ENCODE data around the gene CYP46A1. TPM values are rescaled to one million over a fixed set of nuclear protein-coding genes. Genes with fewer than 3 reads are reported as not detected.

The CYP46A1 gene
- total and polyA plus RNA-seq, 3 donors from 2014 or later = 2.5 to 4.6 (median 4.2) TPM

GRCh38 chr14:99703381-99703780 lies 19.3 kb downstream of the CYP46A1 start:
- TF ChIP-seq CTCF (IDR thresholded peaks at IDR 0.05) (no peak), POLR2A (IDR thresholded peaks at IDR 0.05) (no peak)
- Histone ChIP-seq H3K36me3 (ENCODE audit: low read depth, missing control alignments) (no peaks in the 10 kb centered on the region), H3K27ac (no peak overlapping the region), H3K9me3 (no peaks in the 10 kb centered on the region), H3K4me3 (no peak overlapping the region), H3K27me3 (no peaks in the 10 kb centered on the region), H3K4me1 (no peaks in the 10 kb centered on the region)
- WGBS, 2 donors = 93 to 96% methylated on average over 3 of the region's 3 CpGs
- no peak for DNase-seq
- intact Hi-C loops (cut with DNase I; ENCODE audit: low total_unique reads) = no loop called here

GRCh38 chr14:99704037-99704436 lies 19.9 kb downstream of the CYP46A1 start:
- Histone ChIP-seq H3K4me3 (no peak overlapping the region), H3K9me3 (no peaks in the 10 kb centered on the region), H3K27ac (no peak overlapping the region), H3K27me3 (no peaks in the 10 kb centered on the region), H3K36me3 (ENCODE audit: low read depth, missing control alignments) (no peaks in the 10 kb centered on the region), H3K4me1 (no peaks in the 10 kb centered on the region)
- 96 to 99% methylated on average over 2 of the region's 2 CpGs for WGBS, 2 donors
- no peak for DNase-seq
- TF ChIP-seq POLR2A (IDR thresholded peaks at IDR 0.05) = no peak
- TF ChIP-seq CTCF (IDR thresholded peaks at IDR 0.05) = no peak
- intact Hi-C loops (cut with DNase I; ENCODE audit: low total_unique reads) = no loop called here

- H3K4me3 ChIP-seq = no peak overlapping the region
- H3K27ac ChIP-seq = no peak overlapping the region
- H3K4me1 ChIP-seq = no peaks in the 10 kb centered on the region
- WGBS, 2 donors = 76 to 83% methylated on average over 8 of the region's 8 CpGs
- TF ChIP-seq POLR2A (IDR thresholded peaks at IDR 0.05) (no peak), CTCF (IDR thresholded peaks at IDR 0.05) (no peak)
- intact Hi-C loops (cut with DNase I; ENCODE audit: low total_unique reads) = no loop called here
- H3K9me3 ChIP-seq = no peaks in the 10 kb centered on the region
- no peaks in the 10 kb centered on the region for H3K27me3 ChIP-seq
- DNase-seq = no peak
- H3K36me3 ChIP-seq (ENCODE audit: low read depth, missing control alignments) = no peaks in the 10 kb centered on the region
Observed at GRCh38 chr14:99706107-99706900, 22.2 kb downstream of the CYP46A1 start.

- H3K9me3 ChIP-seq = no peaks in the 10 kb centered on the region
- intact Hi-C loops (cut with DNase I; ENCODE audit: low total_unique reads) = no loop called here
- H3K4me3 ChIP-seq = no peak overlapping the region
- H3K27me3 ChIP-seq = no peaks in the 10 kb centered on the region
- DNase-seq = no peak
- no peaks in the 10 kb centered on the region for H3K4me1 ChIP-seq
- TF ChIP-seq POLR2A (IDR thresholded peaks at IDR 0.05) (no peak), CTCF (IDR thresholded peaks at IDR 0.05) (no peak)
- 95 to 97% methylated on average over 2 of the region's 2 CpGs for WGBS, 2 donors
- no peaks in the 10 kb centered on the region for H3K36me3 ChIP-seq (ENCODE audit: low read depth, missing control alignments)
- no peak overlapping the region for H3K27ac ChIP-seq
Observed at GRCh38 chr14:99707420-99707819, 23.3 kb downstream of the CYP46A1 start.

GRCh38 chr14:99707921-99708320 lies 23.8 kb downstream of the CYP46A1 start:
- Histone ChIP-seq H3K4me1 (no peaks in the 10 kb centered on the region), H3K4me3 (no peak overlapping the region), H3K27ac (no peak overlapping the region), H3K27me3 (no peaks in the 10 kb centered on the region), H3K36me3 (ENCODE audit: low read depth, missing control alignments) (no peaks in the 10 kb centered on the region), H3K9me3 (no peaks in the 10 kb centered on the region)
- 81 to 95% methylated on average over 3 to 9 of the region's 9 CpGs for WGBS, 2 donors
- DNase-seq = no peak
- intact Hi-C loops (cut with DNase I; ENCODE audit: low total_unique reads) = no loop called here
- TF ChIP-seq POLR2A (IDR thresholded peaks at IDR 0.05) (no peak), CTCF (IDR thresholded peaks at IDR 0.05) (no peak)
